CD4-positive, CD25-positive, alpha-beta regulatory T cell (primary cell): ENCODE results near the gene DMTF1. TPM values are rescaled to one million over a fixed set of nuclear protein-coding genes. Genes with fewer than 3 reads are reported as not detected.

Experiments
- ATAC-seq, 2 donors: fragments of 150-1000 bp; cut with Tn5 transposase; one replicate each; pipeline ENCODE4 v1.10.0; 2021; ENCODE audit warnings: low read depth in 2 of 2, moderate number of reproducible peaks in 2 of 2, moderate library complexity in 1 of 2
- DNase-seq, 3 donors: peaks; one replicate each; pipeline versions ENCODE4 v3.0.0 to v3.0.0-alpha.2; 2012 to 2022; ENCODE audit warnings: mixed read lengths in 1 of 3
- H3K27ac ChIP-seq: one replicate; pipeline ENCODE4 v1.7.0; 2013; ENCODE audit warnings: mild to moderate bottlenecking, low read length; ENCODE audit not compliant: insufficient read depth, poor library complexity, severe bottlenecking
- H3K27me3 ChIP-seq: one replicate; pipeline ENCODE4 v1.7.0; 2013; ENCODE audit warnings: low read length; ENCODE audit not compliant: control insufficient read depth, insufficient read depth
- H3K36me3 ChIP-seq: one replicate; pipeline ENCODE4 v1.7.0; 2013; ENCODE audit warnings: mild to moderate bottlenecking, low read length, moderate library complexity; ENCODE audit not compliant: control insufficient read depth, insufficient read depth
- H3K4me1 ChIP-seq: 2 replicates; pipeline ENCODE4 v1.7.0; 2013; ENCODE audit warnings: mild to moderate bottlenecking, low read length; ENCODE audit not compliant: insufficient read depth, control insufficient read depth, poor library complexity, severe bottlenecking
- H3K4me3 ChIP-seq: one replicate; pipeline ENCODE4 v1.7.0; 2013; ENCODE audit warnings: low read depth, mild to moderate bottlenecking, low read length, moderate library complexity
- H3K9me3 ChIP-seq, 2 experiments: 1 replicate in 1 of 2; 2 replicates in 1 of 2; pipeline ENCODE4 v1.7.0; 2013; ENCODE audit warnings: low read length in 2 of 2, mild to moderate bottlenecking in 1 of 2, moderate library complexity in 1 of 2; ENCODE audit not compliant: control insufficient read depth in 2 of 2
- H3K27ac Mint-ChIP-seq, 3 donors: one replicate each; pipeline ENCODE4 v1.8.0; 2020 to 2022; ENCODE audit warnings: mild to moderate bottlenecking in 3 of 3, mixed read lengths in 3 of 3, moderate library complexity in 2 of 3
- H3K27me3 Mint-ChIP-seq: one replicate; pipeline ENCODE4 v1.8.0; 2022; ENCODE audit warnings: mild to moderate bottlenecking, mixed read lengths
- H3K36me3 Mint-ChIP-seq: one replicate; pipeline ENCODE4 v1.8.0; 2020; ENCODE audit warnings: mixed read lengths
- H3K4me1 Mint-ChIP-seq, 4 donors: one replicate each; pipeline ENCODE4 v1.8.0; 2020 to 2022; ENCODE audit warnings: mixed read lengths in 4 of 4, mild to moderate bottlenecking in 1 of 4
- H3K4me3 Mint-ChIP-seq, 4 donors: one replicate each; pipeline ENCODE4 v1.8.0; 2020 to 2022; ENCODE audit warnings: mild to moderate bottlenecking in 4 of 4, mixed read lengths in 4 of 4, moderate library complexity in 3 of 4
- H3K9me3 Mint-ChIP-seq, 7 donors: one replicate each; pipeline ENCODE4 v1.8.0; 2020 to 2022; ENCODE audit warnings: mixed read lengths in 7 of 7, mild to moderate bottlenecking in 3 of 7, moderate library complexity in 2 of 7
- polyA plus RNA-seq, 4 donors: library from polyadenylated mRNA; unstranded; fragments of 300-500 nt; fragmentation: Illumina TruSeq; gene quantifications; one replicate each; pipeline ENCODE4 v1.2.3, GENCODE V29; 2021
- total RNA-seq: library from RNA; stranded (reverse); gene quantifications from one replicate; pipeline ENCODE4 v1.2.3, GENCODE V29; 2022

DMTF1 gene
- total and polyA plus RNA-seq, 5 donors from 2014 or later: 27.9 to 167 (median 32.5) TPM

GRCh38 chr7:87129848-87130247 lies 22.4 kb upstream of the DMTF1 start:
- Mint-ChIP-seq H3K4me1 (peaks cover 0 to 2% (median 0%) of the 10 kb centered on the region in 4 donors), H3K27me3 (peaks cover 30% of the 10 kb centered on the region), H3K27ac (peak overlapping the region in 2 of 3 donors; percentile 2 to 34), H3K36me3 (no peaks in the 10 kb centered on the region), H3K9me3 (peaks cover 0 to 1% (median 0%) of the 10 kb centered on the region in 7 donors), H3K4me3 (no peak overlapping the region)
- peaks cover 12% of the 10 kb centered on the region for H3K27me3 ChIP-seq
- H3K4me3 ChIP-seq: no peak overlapping the region
- DNase-seq (no peak), ATAC-seq (no peak)
- no peaks in the 10 kb centered on the region for H3K9me3 ChIP-seq
- no peaks in the 10 kb centered on the region for H3K4me1 ChIP-seq
- no peak overlapping the region for H3K27ac ChIP-seq
- H3K36me3 ChIP-seq: no peaks in the 10 kb centered on the region

- ATAC-seq: no peak
- no peak overlapping the region for H3K4me3 Mint-ChIP-seq
- H3K4me1 ChIP-seq: no peaks in the 10 kb centered on the region
Observed at GRCh38 chr7:87131771-87132170, 20.5 kb upstream of the DMTF1 start.

GRCh38 chr7:87137271-87137670 lies 15.0 kb upstream of the DMTF1 start:
- Mint-ChIP-seq H3K27me3 (peaks cover 58% of the 10 kb centered on the region), H3K4me1 (peaks cover 0 to 2% (median 0%) of the 10 kb centered on the region in 4 donors), H3K27ac (no peak overlapping the region), H3K9me3 (peaks cover 0 to 1% (median 0%) of the 10 kb centered on the region in 7 donors), H3K4me3 (no peak overlapping the region), H3K36me3 (peaks cover 3% of the 10 kb centered on the region)
- Histone ChIP-seq H3K27ac (no peak overlapping the region), H3K4me3 (no peak overlapping the region), H3K4me1 (no peaks in the 10 kb centered on the region), H3K27me3 (peaks cover 31% of the 10 kb centered on the region), H3K9me3 (no peaks in the 10 kb centered on the region), H3K36me3 (no peaks in the 10 kb centered on the region)
- ATAC-seq (no peak), DNase-seq (no peak)

More at GRCh38 chr7:87131771-87132170, 20.5 kb upstream of the DMTF1 start:
- no peaks in the 10 kb centered on the region for H3K9me3 ChIP-seq
- Mint-ChIP-seq H3K9me3 (no peaks in the 10 kb centered on the region), H3K4me1 (peaks cover 0 to 2% (median 0%) of the 10 kb centered on the region in 4 donors), H3K27ac (no peak overlapping the region), H3K27me3 (peaks cover 42% of the 10 kb centered on the region), H3K36me3 (peaks cover 3% of the 10 kb centered on the region)
- H3K27ac ChIP-seq: no peak overlapping the region
- H3K27me3 ChIP-seq: peaks cover 14% of the 10 kb centered on the region
- H3K4me3 ChIP-seq: no peak overlapping the region
- no peak for DNase-seq
- H3K36me3 ChIP-seq: no peaks in the 10 kb centered on the region

- no peak for DNase-seq
- H3K36me3 Mint-ChIP-seq: peaks cover 3% of the 10 kb centered on the region
- no peak overlapping the region for H3K27ac ChIP-seq
- peaks cover 0 to 1% (median 0%) of the 10 kb centered on the region in 7 donors for H3K9me3 Mint-ChIP-seq
- no peaks in the 10 kb centered on the region for H3K4me1 Mint-ChIP-seq
- H3K4me3 ChIP-seq: no peak overlapping the region
- no peaks in the 10 kb centered on the region for H3K9me3 ChIP-seq
- H3K36me3 ChIP-seq: no peaks in the 10 kb centered on the region
- no peaks in the 10 kb centered on the region for H3K4me1 ChIP-seq
- peaks cover 30% of the 10 kb centered on the region for H3K27me3 ChIP-seq
- H3K4me3 Mint-ChIP-seq: no peak overlapping the region
- H3K27me3 Mint-ChIP-seq: peaks cover 48% of the 10 kb centered on the region
- no peak for ATAC-seq
- H3K27ac Mint-ChIP-seq: no peak overlapping the region
Observed at GRCh38 chr7:87139514-87139913, 12.7 kb upstream of the DMTF1 start.

GRCh38 chr7:87140271-87140748 lies 11.9 kb upstream of the DMTF1 start:
- H3K4me1 Mint-ChIP-seq: no peaks in the 10 kb centered on the region
- Histone ChIP-seq H3K27me3 (peaks cover 30% of the 10 kb centered on the region), H3K9me3 (no peaks in the 10 kb centered on the region), H3K4me3 (no peak overlapping the region), H3K4me1 (no peaks in the 10 kb centered on the region), H3K36me3 (no peaks in the 10 kb centered on the region), H3K27ac (no peak overlapping the region)
- H3K27ac Mint-ChIP-seq: no peak overlapping the region
- peaks cover 0 to 1% (median 0%) of the 10 kb centered on the region in 7 donors for H3K9me3 Mint-ChIP-seq
- ATAC-seq: no peak
- peaks cover 44% of the 10 kb centered on the region for H3K27me3 Mint-ChIP-seq
- no peak overlapping the region for H3K4me3 Mint-ChIP-seq
- DNase-seq: no peak
- H3K36me3 Mint-ChIP-seq: peaks cover 3% of the 10 kb centered on the region

- Histone ChIP-seq H3K27ac (no peak overlapping the region), H3K36me3 (no peaks in the 10 kb centered on the region), H3K9me3 (no peaks in the 10 kb centered on the region), H3K27me3 (peaks cover 16% of the 10 kb centered on the region), H3K4me3 (no peak overlapping the region), H3K4me1 (no peaks in the 10 kb centered on the region)
- ATAC-seq: no peak
- Mint-ChIP-seq H3K4me1 (no peaks in the 10 kb centered on the region), H3K4me3 (no peak overlapping the region), H3K27me3 (peaks cover 22% of the 10 kb centered on the region), H3K27ac (no peak overlapping the region), H3K36me3 (no peaks in the 10 kb centered on the region), H3K9me3 (no peaks in the 10 kb centered on the region)
- DNase-seq: peak in 1 of 3 donors; percentile 26
Observed at GRCh38 chr7:87144173-87144657, 8.0 kb upstream of the DMTF1 start.

- no peak overlapping the region for H3K4me3 Mint-ChIP-seq
Observed at GRCh38 chr7:87146740-87147386, 5.4 kb upstream of the DMTF1 start.

GRCh38 chr7:87147500-87147899 lies 4.8 kb upstream of the DMTF1 start:
- H3K4me1 Mint-ChIP-seq: peaks cover 3 to 9% (median 7%) of the 10 kb centered on the region in 4 donors
- Histone ChIP-seq H3K4me1 (peaks cover 7% of the 10 kb centered on the region), H3K36me3 (no peaks in the 10 kb centered on the region), H3K27me3 (peaks cover 2% of the 10 kb centered on the region), H3K9me3 (no peaks in the 10 kb centered on the region), H3K4me3 (no peak overlapping the region), H3K27ac (no peak overlapping the region)
- DNase-seq (no peak), ATAC-seq (no peak)
- no peak overlapping the region for H3K4me3 Mint-ChIP-seq
- H3K36me3 Mint-ChIP-seq: no peaks in the 10 kb centered on the region
- H3K27ac Mint-ChIP-seq: no peak overlapping the region
- peaks cover 5% of the 10 kb centered on the region for H3K27me3 Mint-ChIP-seq
- no peaks in the 10 kb centered on the region for H3K9me3 Mint-ChIP-seq

More at GRCh38 chr7:87146740-87147386, 5.4 kb upstream of the DMTF1 start:
- no peak overlapping the region for H3K27ac ChIP-seq
- peaks cover 6% of the 10 kb centered on the region for H3K4me1 ChIP-seq
- no peaks in the 10 kb centered on the region for H3K9me3 ChIP-seq
- peaks cover 2% of the 10 kb centered on the region for H3K27me3 ChIP-seq
- Mint-ChIP-seq H3K4me1 (peaks cover 3 to 7% (median 5%) of the 10 kb centered on the region in 4 donors), H3K36me3 (no peaks in the 10 kb centered on the region), H3K27ac (no peak overlapping the region), H3K27me3 (peaks cover 10% of the 10 kb centered on the region), H3K9me3 (no peaks in the 10 kb centered on the region)
- ATAC-seq (no peak), DNase-seq (no peak)
- no peak overlapping the region for H3K4me3 ChIP-seq
- no peaks in the 10 kb centered on the region for H3K36me3 ChIP-seq
